A673 (cell line): ENCODE data around the gene ALG1.

Experiments used
- EZH2 ChIP-seq: fragments of 200-600 bp; sonication (generic); IDR thresholded peaks from 2 replicates; pipeline ENCODE4 v1.6.1; 2017; ENCODE audit warnings: borderline replicate concordance, low read depth, mild to moderate bottlenecking, mixed read lengths, antibody characterized with exemption, low read length; ENCODE audit not compliant: poor library complexity, severe bottlenecking
- TF ChIP-seq, protein P1 (sequence below): fragments of 300-800, 200-600 bp; sonication (generic); conservative IDR thresholded peaks from 2 replicates; pipeline ENCODE4 v1.5.1; 2017; ENCODE audit warnings: low read depth, mild to moderate bottlenecking, antibody characterized with exemption, low read length, moderate library complexity, mixed read lengths

- TF ChIP-seq, protein P1, sequence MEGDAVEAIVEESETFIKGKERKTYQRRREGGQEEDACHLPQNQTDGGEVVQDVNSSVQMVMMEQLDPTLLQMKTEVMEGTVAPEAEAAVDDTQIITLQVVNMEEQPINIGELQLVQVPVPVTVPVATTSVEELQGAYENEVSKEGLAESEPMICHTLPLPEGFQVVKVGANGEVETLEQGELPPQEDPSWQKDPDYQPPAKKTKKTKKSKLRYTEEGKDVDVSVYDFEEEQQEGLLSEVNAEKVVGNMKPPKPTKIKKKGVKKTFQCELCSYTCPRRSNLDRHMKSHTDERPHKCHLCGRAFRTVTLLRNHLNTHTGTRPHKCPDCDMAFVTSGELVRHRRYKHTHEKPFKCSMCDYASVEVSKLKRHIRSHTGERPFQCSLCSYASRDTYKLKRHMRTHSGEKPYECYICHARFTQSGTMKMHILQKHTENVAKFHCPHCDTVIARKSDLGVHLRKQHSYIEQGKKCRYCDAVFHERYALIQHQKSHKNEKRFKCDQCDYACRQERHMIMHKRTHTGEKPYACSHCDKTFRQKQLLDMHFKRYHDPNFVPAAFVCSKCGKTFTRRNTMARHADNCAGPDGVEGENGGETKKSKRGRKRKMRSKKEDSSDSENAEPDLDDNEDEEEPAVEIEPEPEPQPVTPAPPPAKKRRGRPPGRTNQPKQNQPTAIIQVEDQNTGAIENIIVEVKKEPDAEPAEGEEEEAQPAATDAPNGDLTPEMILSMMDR: no peak
- no peak for TF ChIP-seq EZH2
Observed at GRCh38 chr16:5046914-5047313, 24.7 kb upstream of the ALG1 start.
